ENCODE results near the gene PARP8.
"Not testable (repeated sequence)": the region's sequence is repeated elsewhere in the genome, so short reads cannot be mapped to it uniquely, and the experiment has no call there.

PARP8 gene

DNA sequence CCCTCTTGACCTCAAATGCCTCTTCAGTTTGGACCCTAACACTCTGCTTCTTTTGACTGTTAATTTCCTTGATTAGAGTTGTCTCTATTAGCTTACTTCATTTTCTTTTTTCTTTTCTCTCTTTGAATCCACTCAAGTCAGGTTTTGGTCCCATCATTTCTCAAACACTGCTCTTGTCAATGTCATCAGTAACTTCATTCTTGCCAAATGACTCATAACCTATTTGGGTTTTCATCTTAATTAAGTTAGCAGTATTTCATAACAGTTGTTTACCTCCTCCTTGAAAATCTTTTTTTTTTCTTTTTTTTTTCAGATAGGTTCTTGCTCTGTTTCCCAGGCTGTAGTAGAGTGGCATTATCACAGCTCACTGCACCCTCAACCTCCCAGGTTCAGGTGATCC is 119.6 kb downstream of the PARP8 start:
- no peak for DNase-seq (ENCODE audit: low read depth)

DNA sequence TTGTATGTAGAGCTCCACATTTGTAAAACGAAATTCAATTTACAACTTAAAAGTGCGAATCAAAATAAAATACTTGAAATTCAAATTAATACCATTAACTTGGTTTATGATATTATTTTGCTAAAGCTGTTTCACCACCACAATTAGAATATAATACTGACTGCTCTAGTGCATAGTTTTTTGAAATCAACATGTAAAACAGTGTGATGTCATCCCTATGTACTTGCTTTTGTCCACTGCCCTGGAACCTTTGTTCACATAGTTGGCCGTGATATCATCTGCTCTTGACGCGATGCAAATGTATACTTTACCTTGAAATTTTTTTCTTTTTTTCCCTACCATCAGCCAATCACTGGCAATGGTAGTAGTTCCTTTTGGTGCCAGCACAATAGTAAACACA is 125.4 kb downstream of the PARP8 start:
- no peak for DNase-seq (ENCODE audit: low read depth)

DNA sequence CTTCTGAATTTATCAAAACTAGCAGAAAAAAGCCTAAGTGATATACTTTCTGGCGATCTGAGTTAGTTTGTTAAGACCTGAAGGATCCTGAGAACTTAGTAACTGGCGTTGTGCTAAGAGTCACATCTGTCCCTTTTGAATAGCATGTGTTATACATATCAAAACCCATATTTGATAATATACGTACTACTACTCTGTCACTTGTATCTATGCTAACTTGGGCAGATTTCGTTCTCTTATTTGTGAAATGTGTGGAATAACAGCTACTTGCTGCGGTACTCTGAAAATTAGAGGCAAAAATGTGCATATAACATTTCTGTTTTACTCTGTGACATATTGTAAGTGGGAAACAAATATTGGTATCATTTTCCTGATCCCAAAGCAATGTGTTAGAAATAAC is 126.4 kb downstream of the PARP8 start:
- DNase-seq (ENCODE audit: low read depth): no peak

DNA sequence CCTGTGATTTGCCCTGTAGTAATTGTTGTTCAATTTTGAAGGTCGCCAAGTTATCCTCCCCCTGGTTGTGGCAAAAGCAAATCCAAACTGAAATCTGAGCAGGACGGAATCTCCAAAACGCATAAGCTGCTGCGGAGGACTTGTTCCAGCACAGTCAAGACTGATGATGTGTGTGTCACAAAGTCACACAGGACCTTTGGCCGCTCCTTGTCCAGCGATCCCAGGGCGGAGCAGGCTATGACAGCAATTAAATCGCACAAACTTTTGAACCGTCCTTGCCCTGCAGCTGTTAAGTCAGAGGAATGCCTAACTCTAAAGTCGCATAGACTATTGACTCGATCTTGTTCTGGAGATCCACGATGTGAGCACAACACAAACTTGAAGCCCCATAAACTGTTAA is 128.4 kb downstream of the PARP8 start:
- DNase-seq (ENCODE audit: low read depth): no peak

DNA sequence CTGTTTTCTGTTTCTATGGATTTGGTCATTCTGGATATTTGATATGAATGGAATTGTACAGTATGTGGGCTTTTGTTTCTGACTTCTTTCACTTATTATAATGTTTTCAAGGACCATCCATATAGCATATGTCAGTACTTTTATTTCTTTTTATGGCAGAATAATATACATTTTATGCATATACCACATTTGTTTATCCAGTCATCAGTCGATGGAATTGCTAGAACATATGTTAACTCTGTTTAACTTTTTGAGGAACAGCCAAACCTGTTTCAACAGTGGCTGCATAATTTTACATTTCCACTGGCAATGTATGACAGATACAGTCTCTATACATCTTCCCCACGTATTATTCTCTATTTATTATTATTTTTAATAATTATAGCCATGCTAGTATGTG is 131.6 kb downstream of the PARP8 start:
- DNase-seq (ENCODE audit: low read depth): no peak

DNA sequence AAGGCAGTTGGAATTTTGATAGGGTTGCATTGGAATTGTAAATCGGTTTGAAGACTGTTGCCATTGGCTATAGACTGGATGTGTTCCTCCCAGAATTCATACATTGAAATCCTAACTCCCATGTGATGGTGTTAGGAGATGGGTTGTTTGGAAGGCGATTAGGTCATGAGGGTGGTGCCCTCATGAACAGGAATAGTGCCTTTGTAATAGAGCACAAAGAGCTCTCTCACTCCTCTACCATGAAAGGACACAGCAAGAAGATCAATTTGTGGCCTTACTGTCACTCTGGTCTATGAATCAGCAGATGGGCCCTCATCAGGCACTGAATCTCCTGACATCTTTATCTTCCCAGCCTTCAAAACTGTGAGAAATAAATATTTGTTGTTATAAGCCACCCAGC is 133.2 kb downstream of the PARP8 start:
- DNase-seq (ENCODE audit: low read depth): no peak

DNA sequence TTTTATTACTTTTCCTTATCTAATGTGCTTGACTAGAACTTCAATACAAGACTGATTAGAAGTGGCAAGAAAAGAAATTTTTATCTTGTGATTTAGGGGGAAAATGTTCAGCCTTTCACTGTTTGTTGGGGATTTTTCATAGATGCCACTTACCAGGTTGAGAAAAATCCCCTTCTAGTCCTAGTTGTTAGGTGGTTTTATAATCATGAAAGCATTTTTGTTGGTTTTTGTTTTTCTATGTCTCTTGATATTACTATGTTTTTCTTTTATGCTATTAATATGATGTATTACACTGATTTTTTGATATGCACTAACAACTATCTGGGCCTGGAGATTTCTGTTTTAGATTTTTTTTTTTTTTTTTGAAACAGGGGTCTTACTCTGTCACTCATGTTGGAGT is 134.0 kb downstream of the PARP8 start:
- no peak for DNase-seq (ENCODE audit: low read depth)

DNA sequence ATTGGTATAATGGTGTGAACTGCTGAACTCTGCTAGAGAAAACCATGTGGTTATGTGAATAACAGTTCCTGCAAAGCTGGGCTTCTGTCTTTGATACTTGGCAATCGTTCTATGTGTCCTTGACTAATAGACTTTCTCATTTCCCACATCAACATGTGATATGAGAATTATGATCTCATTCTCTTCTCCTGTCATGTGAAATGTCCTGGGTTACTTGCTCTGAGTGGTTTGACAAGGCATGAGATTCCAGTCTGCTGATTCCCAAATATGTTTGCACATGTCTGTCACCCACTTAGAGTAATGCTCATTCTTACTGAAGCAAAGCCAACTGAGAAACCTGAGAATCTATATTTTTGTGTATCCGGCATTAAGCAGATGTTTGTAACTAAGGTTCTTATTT is 141.2 kb downstream of the PARP8 start:
- DNase-seq (ENCODE audit: low read depth): no peak

DNA sequence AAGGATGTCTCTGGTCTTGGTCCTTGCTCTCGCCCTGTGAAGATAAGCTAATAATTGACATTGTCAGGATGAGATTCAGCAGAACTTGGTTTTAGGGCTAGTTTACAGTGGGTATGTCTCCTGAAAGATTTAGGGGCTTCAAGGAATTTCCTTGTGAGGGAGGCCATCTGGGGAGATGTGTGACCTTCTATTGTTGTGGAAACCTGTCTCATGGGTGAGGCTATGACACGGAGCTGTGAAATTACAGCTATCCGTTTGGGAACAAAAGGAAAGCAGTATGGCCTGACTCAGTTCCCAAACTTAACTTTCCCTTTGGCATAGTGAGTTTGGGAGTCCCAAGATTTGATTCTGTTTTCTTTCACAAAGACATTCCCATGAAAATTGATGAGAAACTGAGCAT is 142.0 kb downstream of the PARP8 start:
- DNase-seq (ENCODE audit: low read depth): no peak

DNA sequence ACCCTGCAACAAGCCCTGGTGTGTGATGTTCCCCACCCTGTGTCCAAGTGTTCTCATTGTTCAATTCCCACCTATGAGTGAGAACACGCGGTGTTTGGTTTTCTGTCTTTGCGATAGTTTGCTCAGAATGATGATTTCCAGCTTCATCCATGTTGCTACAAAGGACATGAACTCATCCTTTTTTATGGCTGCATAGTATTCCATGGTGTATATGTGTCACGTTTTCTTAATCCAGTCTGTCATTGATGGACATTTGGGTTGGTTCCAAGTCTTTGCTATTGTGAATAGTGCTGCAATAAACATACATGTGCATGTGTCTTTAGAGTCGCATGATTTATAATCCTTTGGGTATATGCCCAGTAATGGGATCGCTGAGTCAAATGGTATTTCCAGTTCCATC is 145.3 kb downstream of the PARP8 start:
- DNase-seq (ENCODE audit: low read depth): not testable (repeated sequence)

DNA sequence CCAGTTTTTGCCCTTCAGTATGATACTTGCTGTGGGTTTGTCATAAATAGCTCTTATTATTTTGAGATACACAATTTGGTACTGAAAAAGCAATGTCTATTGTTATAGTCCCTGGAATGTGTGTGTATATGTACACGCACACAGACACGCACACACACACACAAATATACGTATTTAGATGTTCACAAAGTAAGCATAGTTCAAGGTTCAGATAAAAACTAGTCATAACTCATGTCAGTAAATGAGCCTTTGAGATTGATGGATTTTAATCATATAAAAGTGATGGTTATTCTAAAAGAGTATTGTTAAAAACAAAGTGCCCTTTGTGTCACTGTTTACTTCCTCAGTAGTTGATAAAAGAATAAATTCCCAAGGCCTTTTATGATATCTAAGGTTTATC is 147.3 kb downstream of the PARP8 start:
- DNase-seq (ENCODE audit: low read depth): no peak

DNA sequence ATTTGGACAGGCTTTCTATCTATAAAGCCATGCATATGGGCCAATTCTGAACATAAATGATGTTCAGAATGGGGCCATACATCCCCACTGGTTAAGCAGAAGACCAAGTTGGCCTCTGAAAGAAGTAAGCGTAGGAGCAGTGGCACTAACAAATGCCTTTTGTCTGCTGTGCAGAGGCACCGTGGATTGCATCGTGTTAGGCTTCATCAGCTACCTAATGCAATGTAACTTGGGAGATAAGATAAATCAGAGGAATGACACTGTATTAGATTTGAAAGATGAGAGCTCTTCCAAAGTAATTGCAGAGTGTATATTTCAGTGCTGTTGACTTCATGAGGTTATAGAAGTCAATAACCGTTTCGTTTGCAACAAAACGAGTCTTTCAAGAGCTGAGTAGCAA is 148.1 kb downstream of the PARP8 start:
- no peak for DNase-seq (ENCODE audit: low read depth)

DNA sequence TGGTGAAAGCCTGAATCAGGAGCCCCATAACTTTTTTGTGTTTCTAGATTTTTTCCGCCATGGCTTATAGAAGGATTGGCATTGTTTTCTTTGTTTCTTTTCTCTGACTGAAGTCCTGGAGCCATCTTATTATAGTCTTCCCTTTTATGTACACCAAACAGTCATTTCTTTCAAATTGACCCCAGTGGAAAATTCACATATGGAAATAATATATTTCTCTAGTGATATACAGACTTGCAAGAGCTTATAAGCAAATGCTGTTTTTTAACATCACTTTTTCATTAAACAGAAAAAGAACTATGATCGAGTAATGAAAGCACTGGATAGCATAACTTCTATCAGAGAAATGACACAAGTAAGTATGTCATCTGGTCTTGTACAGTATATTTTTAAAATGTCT is 155.6 kb downstream of the PARP8 start:
- DNase-seq (ENCODE audit: low read depth): no peak

DNA sequence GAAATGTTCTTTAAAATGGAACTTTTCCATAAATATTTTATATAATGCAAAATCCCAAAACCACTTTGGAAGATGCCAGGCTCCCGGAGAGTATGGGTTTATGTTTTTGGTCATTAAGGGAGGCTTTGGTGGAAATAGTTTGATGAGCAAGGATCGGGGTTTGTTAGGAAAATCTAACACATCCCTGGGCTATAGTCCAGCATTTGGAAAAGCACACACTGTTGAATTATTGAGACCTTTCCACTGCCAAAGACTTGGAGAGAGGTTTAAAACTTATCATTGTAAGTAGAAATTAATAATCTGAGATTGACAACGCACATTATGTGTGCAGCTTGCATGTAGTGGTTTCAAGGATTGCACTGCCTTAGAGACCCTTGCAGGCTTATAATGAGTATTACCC is 156.3 kb downstream of the PARP8 start:
- no peak for DNase-seq (ENCODE audit: low read depth)

DNA sequence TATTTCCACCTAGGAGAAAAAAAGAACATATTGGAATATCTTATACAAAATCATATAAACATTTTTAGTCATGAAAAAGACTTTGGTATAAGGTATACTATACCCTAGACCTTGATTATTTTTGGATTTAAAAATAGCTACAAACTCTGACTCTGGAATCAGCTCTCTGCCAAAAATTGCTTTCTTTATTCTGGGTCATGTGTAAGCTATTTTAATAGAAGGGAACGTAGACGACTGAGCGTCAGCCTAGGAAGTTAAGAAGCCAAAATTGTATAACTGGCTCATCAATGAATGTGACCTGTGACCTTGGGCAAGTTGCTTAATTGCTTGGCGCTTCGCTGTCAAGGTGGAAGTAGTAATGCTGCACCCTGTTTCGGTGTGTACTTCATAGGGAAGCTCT is 157.1 kb downstream of the PARP8 start:
- no peak for DNase-seq (ENCODE audit: low read depth)

DNA sequence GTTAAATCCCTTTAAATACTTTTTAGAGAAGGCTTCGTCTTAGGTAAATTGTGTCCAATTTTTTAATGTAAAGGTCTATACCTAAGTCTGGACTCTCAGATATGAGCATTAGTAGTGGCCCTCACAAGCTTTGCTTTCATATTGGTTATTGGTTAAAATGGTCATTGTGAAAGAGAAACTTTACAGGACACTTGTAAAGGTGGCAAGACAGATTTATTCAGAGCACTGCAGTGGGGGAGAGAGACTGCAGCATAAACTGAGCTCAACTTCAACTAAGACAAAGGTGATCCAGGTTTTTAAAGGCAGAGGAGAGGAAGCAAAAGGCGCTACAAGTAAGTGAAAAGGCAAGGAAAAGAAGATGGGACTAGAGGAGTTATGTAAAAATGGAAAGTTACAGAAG is 157.7 kb downstream of the PARP8 start:
- DNase-seq (ENCODE audit: low read depth): no peak

DNA sequence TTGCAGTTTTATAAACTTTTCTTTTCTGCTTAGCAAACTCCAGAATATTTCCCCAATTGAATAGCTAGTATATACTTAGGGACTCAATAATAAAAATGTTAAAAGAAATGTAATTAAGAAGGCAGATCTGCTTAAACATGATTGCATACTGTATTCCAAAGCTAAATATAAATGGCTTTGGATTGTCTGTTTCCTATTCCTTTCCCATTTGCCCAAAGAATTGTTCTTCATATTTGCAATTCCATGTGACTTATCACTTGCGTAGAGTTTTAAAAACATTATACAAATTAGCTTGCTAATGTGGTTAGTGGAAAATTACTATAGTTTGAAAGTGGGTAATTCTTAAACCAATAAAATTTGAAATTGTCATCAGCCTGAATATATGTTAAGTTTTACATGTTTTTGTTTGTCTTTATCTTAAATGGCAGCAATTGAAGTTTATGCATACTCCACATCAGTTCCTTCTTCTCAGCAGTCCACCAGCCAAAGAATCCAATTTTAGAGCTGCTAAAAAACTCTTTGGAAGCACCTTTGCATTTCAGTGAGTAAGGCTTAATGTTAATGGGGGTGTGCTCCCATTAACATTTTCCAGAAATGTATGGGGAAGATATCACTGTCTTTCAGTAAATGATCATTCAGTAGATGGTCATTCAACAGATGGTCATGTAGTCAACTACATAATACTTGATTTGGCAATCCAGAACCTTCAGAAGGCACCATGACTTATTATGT is 161.2 kb downstream of the PARP8 start:
- no peak for DNase-seq (ENCODE audit: low read depth)

DNA sequence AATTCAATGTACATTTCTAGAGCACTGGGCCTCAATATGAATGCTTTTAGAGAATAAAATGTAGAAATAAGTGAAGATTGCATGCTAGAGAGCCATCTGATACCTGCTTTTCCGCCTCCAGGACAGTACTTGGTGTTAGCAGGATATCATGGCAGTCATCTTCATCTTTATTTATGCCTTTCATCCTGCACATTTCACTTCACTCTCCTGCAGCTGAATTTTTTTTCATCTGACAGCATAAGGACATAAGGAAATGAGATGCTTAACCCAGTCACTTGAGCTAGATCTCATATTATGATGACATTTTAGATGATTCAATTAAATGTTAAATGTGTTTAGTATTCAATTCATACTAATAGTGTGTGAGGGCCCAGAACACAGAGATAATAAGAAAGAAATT is 162.6 kb downstream of the PARP8 start:
- DNase-seq (ENCODE audit: low read depth): no peak

DNA sequence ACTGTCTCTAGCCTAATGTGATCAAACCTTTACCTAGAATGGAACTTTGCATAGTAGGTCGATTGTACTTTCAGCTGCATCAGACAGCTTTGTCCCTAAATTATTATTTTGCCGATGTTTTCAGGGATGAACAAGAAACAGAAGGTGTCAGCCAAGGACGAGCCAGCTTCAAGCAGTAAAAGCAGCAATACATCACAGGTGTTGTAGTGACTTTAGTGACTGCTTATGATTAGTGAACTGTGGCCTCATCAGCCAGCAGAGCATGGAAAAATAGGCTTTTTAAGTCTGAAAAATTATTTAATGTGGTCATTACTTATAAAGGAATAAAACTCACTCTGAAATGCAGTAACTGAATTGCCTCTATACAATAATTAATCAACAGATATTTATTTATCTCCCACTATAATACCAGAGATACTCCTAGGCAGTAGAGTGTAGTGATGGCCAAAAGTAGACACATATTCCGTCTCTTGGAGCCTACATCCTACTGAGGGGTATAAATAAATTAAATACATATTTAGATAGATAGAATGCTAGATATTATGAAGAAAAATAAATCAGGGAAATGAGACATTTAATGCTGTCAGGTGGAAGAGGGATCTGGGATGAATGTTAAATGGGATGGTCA is 166.3 kb downstream of the PARP8 start:
- DNase-seq (ENCODE audit: low read depth): no peak

DNA sequence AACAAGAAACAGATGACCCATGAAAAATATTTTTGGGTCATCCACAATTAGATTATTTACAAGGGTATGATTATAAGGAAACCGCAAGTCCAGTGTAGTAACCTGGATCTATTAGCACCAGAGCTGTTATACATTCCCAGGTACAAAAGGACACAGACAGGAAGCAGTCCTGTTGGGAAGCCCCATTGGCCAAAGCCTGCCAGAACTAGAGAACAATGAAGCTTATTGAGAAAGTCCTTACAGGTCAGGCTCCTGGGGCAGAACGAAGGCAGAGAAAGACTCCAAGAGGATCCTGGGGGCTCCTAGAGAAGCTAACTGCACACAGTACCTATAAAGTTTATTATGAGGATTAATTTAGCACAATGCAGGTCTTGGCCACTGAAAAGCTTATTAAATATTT is 169.9 kb downstream of the PARP8 start:
- DNase-seq (ENCODE audit: low read depth): no peak

DNA sequence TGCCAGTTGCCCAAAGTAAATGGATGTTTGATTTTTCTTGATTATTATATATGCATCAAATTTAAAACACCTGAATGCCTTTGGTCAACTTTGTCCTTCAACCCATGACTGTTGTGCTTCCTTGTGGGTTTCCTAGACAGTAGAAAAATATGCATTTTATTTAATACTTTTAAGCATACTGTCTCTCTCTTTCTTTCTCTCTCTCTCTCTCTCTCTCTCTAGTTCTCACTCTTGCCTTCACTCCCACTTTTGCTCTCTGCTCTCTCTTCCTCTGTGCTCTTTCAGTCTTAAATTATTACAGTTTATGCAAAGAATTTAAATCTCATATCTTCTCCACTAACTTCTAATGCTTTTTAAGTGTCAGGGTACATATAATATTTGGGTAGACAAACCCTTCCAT is 173.0 kb downstream of the PARP8 start:
- DNase-seq (ENCODE audit: low read depth): no peak

DNA sequence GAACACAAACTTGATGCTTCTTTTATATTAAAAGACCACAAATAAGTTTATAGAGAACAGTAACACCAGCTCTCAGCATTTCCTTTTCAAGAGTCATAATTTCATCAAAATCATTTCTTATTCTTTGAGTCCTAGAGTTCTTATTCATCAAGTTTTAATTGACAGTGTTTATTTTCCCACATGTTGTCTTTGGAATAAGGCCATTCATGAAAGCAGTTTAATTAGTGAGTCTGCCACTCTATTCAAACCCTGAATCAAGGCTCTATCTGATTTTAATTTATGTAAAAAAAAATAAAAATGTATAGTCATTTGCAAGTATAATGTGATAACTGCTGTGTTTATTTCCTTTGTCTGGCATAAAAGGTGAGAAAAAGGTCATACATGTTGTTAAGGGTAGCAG is 176.7 kb downstream of the PARP8 start:
- no peak for DNase-seq (ENCODE audit: low read depth)

DNA sequence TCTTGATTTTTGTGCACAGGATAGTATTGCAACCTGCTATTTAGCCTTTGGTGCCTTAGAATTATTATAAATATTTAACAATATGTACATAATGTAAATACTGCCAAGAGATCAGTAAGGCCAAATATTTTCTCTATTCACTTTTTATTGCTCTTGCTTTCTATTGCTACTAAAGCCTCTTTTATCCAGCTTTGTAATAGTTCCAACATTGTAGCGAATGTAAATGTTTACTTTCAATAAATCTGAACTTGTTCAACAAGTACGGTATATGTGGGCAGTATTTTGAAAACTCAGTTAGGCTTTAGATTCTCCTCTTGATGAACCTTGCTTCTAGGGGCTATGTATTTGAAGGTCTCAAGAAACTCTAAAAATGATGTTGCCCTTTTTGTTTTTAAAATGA is 179.8 kb downstream of the PARP8 start:
- no peak for DNase-seq (ENCODE audit: low read depth)

DNA sequence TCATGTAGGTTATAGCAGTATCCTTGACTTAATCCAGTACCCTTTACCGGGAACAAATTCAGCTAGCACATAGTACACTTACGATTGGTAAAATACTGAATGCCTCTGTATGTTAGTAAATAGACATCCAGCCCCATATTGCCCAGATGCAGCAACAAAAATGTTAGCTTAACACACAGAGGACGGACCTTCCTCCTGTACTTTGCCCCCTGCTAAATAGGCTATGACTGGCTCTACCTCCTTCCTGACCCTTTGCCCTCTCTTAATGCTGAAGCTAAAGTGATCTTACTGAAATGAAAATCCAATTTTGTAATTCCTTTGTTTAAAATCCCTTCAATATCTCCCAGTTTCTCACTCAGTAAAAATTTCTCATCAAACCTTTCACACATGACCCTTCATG is 183.1 kb downstream of the PARP8 start:
- no peak for DNase-seq (ENCODE audit: low read depth)
